ENCODE data around the gene NLRX1. TPM values are rescaled to one million over a fixed set of nuclear protein-coding genes. Genes with fewer than 3 reads are reported as not detected.

NLRX1 gene
- total and polyA plus RNA-seq, 2 donors (not counting 3 experiments of a cell fraction or from before 2014, with no cell fraction given): 15.1 to 15.5 TPM

- BruUV-seq (replicated peaks): no TSS peak
- intact Hi-C loops (cut with micrococcal nuclease) (no loop called here), dilution Hi-C loops (cut with MboI; ENCODE audit: extremely low pct_ligation_motif_present, low sequenced_read_pairs) (no loop called here)
- Histone ChIP-seq H3K27ac (ENCODE audit: insufficient read depth, low read depth, low read length) (no peak overlapping the region), H3K4me2 (ENCODE audit: insufficient read depth, low read length) (no peak overlapping the region), H3K36me3 (ENCODE audit: control insufficient read depth in 2 of 2, extremely low read depth in 1 of 2, insufficient read depth in 2 of 2, low read length in 2 of 2) (peaks cover 2 to 7% of the 10 kb centered on the region in 2 experiments), H3K9ac (replicated peaks; ENCODE audit: extremely low read depth, insufficient read depth, low read length) (no peak overlapping the region), H3K79me2 (ENCODE audit: control insufficient read depth, insufficient read depth, low read length) (peaks cover 13% of the 10 kb centered on the region), H4K20me1 (replicated peaks; ENCODE audit: control insufficient read depth, extremely low read depth, insufficient read depth, low read length) (no peaks in the 10 kb centered on the region), H3K27me3 (ENCODE audit: control insufficient read depth in 2 of 2, insufficient read depth in 2 of 2, low read length in 2 of 2) (no peaks in the 10 kb centered on the region), H3K9me3 (replicated peaks; ENCODE audit: control insufficient read depth, insufficient read depth, low read length) (no peaks in the 10 kb centered on the region), H2AFZ (ENCODE audit: low read depth, low read length) (no peak overlapping the region), H3K4me1 (ENCODE audit: control insufficient read depth, extremely low read depth, insufficient read depth, low read length) (peaks cover 16% of the 10 kb centered on the region), H3K4me3 (replicated peaks in 1 of 3; ENCODE audit: insufficient read depth in 1 of 3, low read depth in 1 of 3, low read length in 3 of 3) (no peak overlapping the region), H3K9me1 (replicated peaks; ENCODE audit: control insufficient read depth, extremely low read depth, insufficient read depth, low read length) (no peaks in the 10 kb centered on the region)
- ChIA-PET POLR2A (no interaction called here), CTCF (interaction anchor here (0.8 to 2.2 kb wide), 4 partner anchors 12 to 17 kb away, joined by 3 to 9 read pairs (median 4); partner anchors contain the start of genes C2CD2L and DPAGT1)
- DNase-seq (ENCODE audit: low read depth, low spot score) (no peak), FAIRE-seq (no peak)
- TF ChIP-seq, protein P1, sequence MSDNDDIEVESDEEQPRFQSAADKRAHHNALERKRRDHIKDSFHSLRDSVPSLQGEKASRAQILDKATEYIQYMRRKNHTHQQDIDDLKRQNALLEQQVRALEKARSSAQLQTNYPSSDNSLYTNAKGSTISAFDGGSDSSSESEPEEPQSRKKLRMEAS (IDR thresholded peaks at IDR 0.05; ENCODE audit: insufficient read depth, insufficient read length): no peak
- TF ChIP-seq POLR2A (IDR thresholded peaks at IDR 0.05; ENCODE audit: low read depth, low read length) (no peak), EZH2 (IDR thresholded peaks at IDR 0.05; ENCODE audit: borderline replicate concordance, low read depth, low read length, severe bottlenecking) (no peak), POLR2AphosphoS5 (IDR thresholded peaks at IDR 0.05; ENCODE audit: insufficient read depth, low read depth, low read length) (no peak), GATA2 (IDR thresholded peaks at IDR 0.05; ENCODE audit: insufficient read depth, insufficient read length, low read depth, low read length) (no peak), MYC (IDR thresholded peaks at IDR 0.05; ENCODE audit: low read depth, low read length) (no peak), FOS (IDR thresholded peaks at IDR 0.05; ENCODE audit: borderline replicate concordance, insufficient read depth, low read length) (no peak), JUN (IDR thresholded peaks at IDR 0.05; ENCODE audit: borderline replicate concordance, insufficient read depth, insufficient read length, low read depth) (no peak)
- TF ChIP-seq, protein P2, sequence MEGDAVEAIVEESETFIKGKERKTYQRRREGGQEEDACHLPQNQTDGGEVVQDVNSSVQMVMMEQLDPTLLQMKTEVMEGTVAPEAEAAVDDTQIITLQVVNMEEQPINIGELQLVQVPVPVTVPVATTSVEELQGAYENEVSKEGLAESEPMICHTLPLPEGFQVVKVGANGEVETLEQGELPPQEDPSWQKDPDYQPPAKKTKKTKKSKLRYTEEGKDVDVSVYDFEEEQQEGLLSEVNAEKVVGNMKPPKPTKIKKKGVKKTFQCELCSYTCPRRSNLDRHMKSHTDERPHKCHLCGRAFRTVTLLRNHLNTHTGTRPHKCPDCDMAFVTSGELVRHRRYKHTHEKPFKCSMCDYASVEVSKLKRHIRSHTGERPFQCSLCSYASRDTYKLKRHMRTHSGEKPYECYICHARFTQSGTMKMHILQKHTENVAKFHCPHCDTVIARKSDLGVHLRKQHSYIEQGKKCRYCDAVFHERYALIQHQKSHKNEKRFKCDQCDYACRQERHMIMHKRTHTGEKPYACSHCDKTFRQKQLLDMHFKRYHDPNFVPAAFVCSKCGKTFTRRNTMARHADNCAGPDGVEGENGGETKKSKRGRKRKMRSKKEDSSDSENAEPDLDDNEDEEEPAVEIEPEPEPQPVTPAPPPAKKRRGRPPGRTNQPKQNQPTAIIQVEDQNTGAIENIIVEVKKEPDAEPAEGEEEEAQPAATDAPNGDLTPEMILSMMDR (IDR thresholded peaks at IDR 0.05; ENCODE audit: extremely low read depth in 1 of 2, insufficient read depth in 1 of 2, low read depth in 1 of 2, low read length in 2 of 2): no peak
Measured at GRCh38 chr11:119118946-119119345, 49.6 kb upstream of the NLRX1 start.
